GM20431 (cell line): ENCODE results near the gene PDXDC1.
"Not testable (repeated sequence)": the region's sequence is repeated elsewhere in the genome, so short reads cannot be mapped to it uniquely, and the experiment has no call there.

ENCODE experiments used
- in situ Hi-C: fragments of 300-500 bp; cut with MseI, MboI; formaldehyde crosslinking; loops from one replicate; pipeline ENCODE4 v1.15.0; 2020; ENCODE audit warnings: low sequenced_read_pairs; ENCODE audit not compliant: unreplicated experiment

The PDXDC1 gene

GRCh38 chr16:14969795-14970194 lies 5.0 kb upstream of the PDXDC1 start:
- in situ Hi-C loops, result loop anchor here (25.0 kb wide), 1 partner anchor 93 kb away; the partner anchor contains the start of gene NTAN1

GRCh38 chr16:14971621-14972228 lies 3.1 kb upstream of the PDXDC1 start:
- in situ Hi-C loops, result loop anchor here (25.0 kb wide), 1 partner anchor 91 kb away; the partner anchor contains the start of gene NTAN1

GRCh38 chr16:14973785-14974322 lies 972 bp upstream of the PDXDC1 start:
- in situ Hi-C loops, result loop anchor here (25.0 kb wide), 1 partner anchor 88 kb away; the partner anchor contains the start of gene NTAN1

- in situ Hi-C loops, result loop anchor here (25.0 kb wide), 1 partner anchor 88 kb away; the partner anchor contains the start of gene NTAN1
These were observed 533 bp upstream of the PDXDC1 start for GRCh38 chr16:14974331-14974655.

- in situ Hi-C loops, result not testable (repeated sequence)
These were observed 780 bp downstream of the PDXDC1 start for GRCh38 chr16:14975418-14976194.

GRCh38 chr16:14976971-14977736 lies 2.3 kb downstream of the PDXDC1 start:
- in situ Hi-C loops, result not testable (repeated sequence)

GRCh38 chr16:14978281-14978680 lies 3.5 kb downstream of the PDXDC1 start:
- in situ Hi-C loops, result not testable (repeated sequence)

GRCh38 chr16:14978908-14979307 lies 4.1 kb downstream of the PDXDC1 start:
- in situ Hi-C loops, result not testable (repeated sequence)

- in situ Hi-C loops, result not testable (repeated sequence)
These were observed 6.4 kb downstream of the PDXDC1 start for GRCh38 chr16:14981234-14981633.

GRCh38 chr16:14982521-14982920 lies 7.7 kb downstream of the PDXDC1 start:
- in situ Hi-C loops, result not testable (repeated sequence)

GRCh38 chr16:14988092-14988491 lies 13.3 kb downstream of the PDXDC1 start:
- in situ Hi-C loops, result not testable (repeated sequence)

GRCh38 chr16:14988661-14989191 lies 13.9 kb downstream of the PDXDC1 start:
- in situ Hi-C loops, result not testable (repeated sequence)

- in situ Hi-C loops, result not testable (repeated sequence)
These were observed 14.8 kb downstream of the PDXDC1 start for GRCh38 chr16:14989291-14990281.

- in situ Hi-C loops, result not testable (repeated sequence)
These were observed 18.7 kb downstream of the PDXDC1 start for GRCh38 chr16:14993277-14994151.

GRCh38 chr16:14996702-14997101 lies 21.9 kb downstream of the PDXDC1 start:
- in situ Hi-C loops, result not testable (repeated sequence)

GRCh38 chr16:14998300-14998699 lies 23.5 kb downstream of the PDXDC1 start:
- in situ Hi-C loops, result not testable (repeated sequence)

- in situ Hi-C loops, result not testable (repeated sequence)
These were observed 25.0 kb downstream of the PDXDC1 start for GRCh38 chr16:14999845-15000244.

- in situ Hi-C loops, result not testable (repeated sequence)
These were observed 27.6 kb downstream of the PDXDC1 start for GRCh38 chr16:15002448-15002847.
